CD14-positive monocyte (primary cell): Measurements from ENCODE around the gene LMX1B. TPM values are rescaled to one million over a fixed set of nuclear protein-coding genes. Genes with fewer than 3 reads are reported as not detected.

Experiments
- DNase-seq, 3 donors: peaks; one replicate each; pipeline ENCODE4 v3.0.0-alpha.2; 2011 to 2022
- H2AFZ ChIP-seq: 2 replicates; pipeline ENCODE4 v1.6.0; 2012; ENCODE audit warnings: mild to moderate bottlenecking, low read depth, low read length, inconsistent platforms; ENCODE audit not compliant: insufficient read depth, poor library complexity, severe bottlenecking
- H3K27ac ChIP-seq, 2 donors: 1 replicate in 1 of 2; 2 replicates in 1 of 2; pipeline ENCODE4 v1.5.1; 2012 to 2013; ENCODE audit warnings: low read length in 2 of 2, control low read depth in 1 of 2, inconsistent platforms in 1 of 2, low read depth in 1 of 2, mild to moderate bottlenecking in 1 of 2
- H3K27me3 ChIP-seq, 2 donors: one replicate each; pipeline versions ENCODE4 v1.6.0 to v1.6.1; 2011 to 2013; ENCODE audit warnings: low read length in 2 of 2; ENCODE audit not compliant: control insufficient read depth in 2 of 2, insufficient read depth in 2 of 2
- H3K36me3 ChIP-seq, 2 donors: replicated peaks in 1 of 2; 1 replicate in 1 of 2; 2 replicates in 1 of 2; pipeline versions ENCODE4 v1.5.1 to v1.6.1; 2012 to 2013; ENCODE audit warnings: low read length in 2 of 2, control low read depth in 1 of 2, inconsistent platforms in 1 of 2, mild to moderate bottlenecking in 1 of 2; ENCODE audit not compliant: insufficient read depth in 2 of 2, control insufficient read depth in 1 of 2
- H3K4me1 ChIP-seq, 2 donors: 1 replicate in 1 of 2; 2 replicates in 1 of 2; pipeline versions ENCODE4 v1.5.1 to v1.6.1; 2012 to 2013; ENCODE audit warnings: low read length in 2 of 2, control low read depth in 1 of 2, inconsistent platforms in 1 of 2, mild to moderate bottlenecking in 1 of 2, moderate library complexity in 1 of 2; ENCODE audit not compliant: insufficient read depth in 2 of 2, control insufficient read depth in 1 of 2
- H3K4me2 ChIP-seq: replicated peaks from 2 replicates; pipeline ENCODE3; 2012; ENCODE audit warnings: low read length, moderate library complexity, mild to moderate bottlenecking; ENCODE audit not compliant: poor library complexity, severe bottlenecking; ENCODE audit errors: extremely low read depth
- H3K4me3 ChIP-seq, 3 experiments: fragments of 200-600 bp in 1 of 3; sonication (generic) in 1 of 3; replicated peaks in 1 of 3; 1 replicate in 2 of 3; 2 replicates in 1 of 3; pipeline ENCODE4 v1.5.1; 2011 to 2013; ENCODE audit warnings: low read length in 3 of 3, mild to moderate bottlenecking in 3 of 3, control low read depth in 2 of 3, low read depth in 2 of 3, inconsistent platforms in 1 of 3, moderate library complexity in 1 of 3
- H3K79me2 ChIP-seq: 2 replicates; pipeline ENCODE4 v1.6.0; 2012; ENCODE audit warnings: mild to moderate bottlenecking, control low read depth, inconsistent platforms, low read length, moderate library complexity; ENCODE audit not compliant: insufficient read depth
- H3K9ac ChIP-seq: 2 replicates; pipeline ENCODE4 v1.6.0; 2017; ENCODE audit warnings: low read length, mild to moderate bottlenecking; ENCODE audit not compliant: insufficient read depth, poor library complexity, severe bottlenecking
- H3K9me3 ChIP-seq, 2 donors: replicated peaks in 1 of 2; 1 replicate in 1 of 2; 2 replicates in 1 of 2; pipeline versions ENCODE4 v1.5.1 to v1.6.1; 2012 to 2013; ENCODE audit warnings: low read length in 2 of 2, control low read depth in 1 of 2; ENCODE audit not compliant: control insufficient read depth in 1 of 2, insufficient read depth in 1 of 2
- H4K20me1 ChIP-seq: 2 replicates; pipeline ENCODE4 v1.6.0; 2012; ENCODE audit warnings: mild to moderate bottlenecking, low read length, control low read depth, moderate library complexity; ENCODE audit not compliant: insufficient read depth
- H3K27ac Mint-ChIP-seq, 7 donors: one replicate each; pipeline ENCODE4 v1.8.0; 2020; ENCODE audit warnings: mild to moderate bottlenecking in 7 of 7, mixed read lengths in 7 of 7, moderate library complexity in 6 of 7, inconsistent platforms in 2 of 7
- H3K27me3 Mint-ChIP-seq, 3 donors: one replicate each; pipeline ENCODE4 v1.8.0; 2021 to 2022; ENCODE audit warnings: low read depth in 3 of 3, mild to moderate bottlenecking in 3 of 3, mixed read lengths in 3 of 3, moderate library complexity in 3 of 3, inconsistent platforms in 1 of 3
- H3K36me3 Mint-ChIP-seq, 2 donors: one replicate each; pipeline ENCODE4 v1.8.0; 2020; ENCODE audit warnings: mixed read lengths in 2 of 2, inconsistent platforms in 1 of 2, mild to moderate bottlenecking in 1 of 2
- H3K4me1 Mint-ChIP-seq: one replicate; pipeline ENCODE4 v1.8.0; 2020; ENCODE audit warnings: mild to moderate bottlenecking, mixed read lengths
- H3K4me3 Mint-ChIP-seq, 2 donors: one replicate each; pipeline ENCODE4 v1.8.0; 2020; ENCODE audit warnings: mild to moderate bottlenecking in 2 of 2, mixed read lengths in 2 of 2, moderate library complexity in 1 of 2
- H3K9me3 Mint-ChIP-seq, 7 donors: one replicate each; pipeline ENCODE4 v1.8.0; 2020 to 2022; ENCODE audit warnings: mixed read lengths in 7 of 7, mild to moderate bottlenecking in 6 of 7, moderate library complexity in 6 of 7, inconsistent platforms in 2 of 7
- CTCF ChIP-seq: fragments of 200-600 bp; IDR thresholded peaks from one replicate; pipeline ENCODE4 v1.8.0; 2022; ENCODE audit warnings: antibody characterized with exemption, mild to moderate bottlenecking
- WGBS: methylation state at CpG from one replicate; pipeline ENCODE4 v1.1.5; 2013; ENCODE audit warnings: missing lambda C conversion rate; ENCODE audit not compliant: insufficient coverage; 5-methylcytosine and 5-hydroxymethylcytosine counted together
- intact Hi-C, 2 donors: fragments of 100-400 bp; cut with micrococcal nuclease; formaldehyde crosslinking; loops; one replicate each; pipeline versions ENCODE4 v1.15.0 to v1.15.1; 2023
- polyA plus RNA-seq, 3 donors: library from polyadenylated mRNA; depleted of rRNA in 1 of 3; unstranded in 2 of 3; stranded (reverse) in 1 of 3; fragments of 300-500 nt in 2 of 3; fragments of >200 nt in 1 of 3; fragmentation: Illumina TruSeq in 2 of 3; gene quantifications; 1 replicate in 2 of 3; 2 replicates in 1 of 3; pipeline ENCODE4 v1.2.3, GENCODE V29; 2012 to 2021

The LMX1B gene
- polyA plus RNA-seq, 3 donors = not detected

DNA sequence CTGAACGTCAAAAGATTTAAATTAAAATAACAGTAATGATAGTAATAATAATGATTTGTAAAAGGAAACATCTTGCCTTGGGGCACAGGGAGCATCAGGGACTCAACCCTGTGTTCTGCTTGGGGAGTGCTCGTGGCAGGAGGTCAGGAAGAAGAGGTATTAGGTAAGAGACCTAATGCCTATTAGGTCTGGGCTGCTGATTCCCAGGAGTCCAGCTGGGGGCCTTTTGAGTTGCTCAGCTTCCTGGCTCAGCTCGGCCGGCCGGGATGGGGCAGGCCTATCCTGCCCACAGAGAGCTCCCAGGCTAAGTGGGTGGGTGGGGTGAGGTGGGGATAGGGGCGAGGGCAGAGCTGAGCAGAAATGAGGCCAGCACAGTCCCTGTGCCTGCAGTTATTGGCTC lies 17.5 kb downstream of the LMX1B start:
- H3K9me3 Mint-ChIP-seq = peaks cover 5 to 16% (median 12%) of the 10 kb centered on the region in 7 donors
- intact Hi-C loops = no loop called here

GRCh38 chr9:126633881-126634558 lies 20.3 kb downstream of the LMX1B start:
- Mint-ChIP-seq H3K27me3 (peaks cover 60 to 90% (median 76%) of the 10 kb centered on the region in 3 donors), H3K4me3 (no peak overlapping the region), H3K4me1 (peaks cover 3% of the 10 kb centered on the region), H3K27ac (no peak overlapping the region), H3K36me3 (no peaks in the 10 kb centered on the region), H3K9me3 (peaks cover 0 to 5% (median 0%) of the 10 kb centered on the region in 7 donors)
- no peaks in the 10 kb centered on the region for H4K20me1 ChIP-seq
- no peak for TF ChIP-seq CTCF
- no peaks in the 10 kb centered on the region for H3K79me2 ChIP-seq
- no peak overlapping the region for H3K4me2 ChIP-seq
- no peaks in the 10 kb centered on the region for H3K36me3 ChIP-seq
- intact Hi-C loops = no loop called here
- no peaks in the 10 kb centered on the region for H3K9me3 ChIP-seq
- H3K4me3 ChIP-seq = no peak overlapping the region
- DNase-seq = no peak
- no peak overlapping the region for H3K27ac ChIP-seq
- H2AFZ ChIP-seq = no peak overlapping the region
- WGBS = 87% methylated on average over 11 of the region's 17 CpGs
- no peaks in the 10 kb centered on the region for H3K4me1 ChIP-seq
- peaks cover 16 to 79% of the 10 kb centered on the region in 2 donors for H3K27me3 ChIP-seq
- no peak overlapping the region for H3K9ac ChIP-seq

More for the DNA sequence above, 17.5 kb downstream of the LMX1B start:
- H3K4me1 Mint-ChIP-seq = peaks cover 3% of the 10 kb centered on the region
- Histone ChIP-seq H4K20me1 (no peaks in the 10 kb centered on the region), H3K9me3 (peaks cover 9 to 17% of the 10 kb centered on the region in 2 donors), H3K27ac (no peak overlapping the region), H3K4me2 (no peak overlapping the region), H3K4me1 (peaks cover 0 to 5% of the 10 kb centered on the region in 2 donors), H3K36me3 (no peaks in the 10 kb centered on the region), H3K79me2 (no peaks in the 10 kb centered on the region), H3K27me3 (peaks cover 36 to 80% of the 10 kb centered on the region in 2 donors), H3K4me3 (no peak overlapping the region), H3K9ac (no peak overlapping the region), H2AFZ (no peak overlapping the region)
- H3K36me3 Mint-ChIP-seq = peaks cover 0 to 2% of the 10 kb centered on the region in 2 donors
- no peak for DNase-seq
- peaks cover 64 to 90% (median 75%) of the 10 kb centered on the region in 3 donors for H3K27me3 Mint-ChIP-seq
- 20% methylated on average over 5 of the region's 6 CpGs for WGBS
- no peak overlapping the region for H3K27ac Mint-ChIP-seq
- H3K4me3 Mint-ChIP-seq = peak overlapping the region in 1 of 2 donors; percentile 21
- TF ChIP-seq CTCF = no peak
